Inflammatory macrophage treated with lipopolysaccharide for 4 hours (primary cell): ENCODE results near the gene FOXE1.
A peak's percentile ranks its signal among the peaks of the same experiment; 100 is the strongest.

Source experiments
- DNase-seq: peaks from one replicate; pipeline ENCODE4 v3.0.0-alpha.2; 2020

Gene FOXE1

GRCh38 chr9:97853056-97853843 lies at the start of gene FOXE1:
FOXE1 (plus strand) TSS chr9:97853226; CDS start chr9:97853915, 689 bp downstream.
- no peak for DNase-seq

GRCh38 chr9:97804059-97804365 lies 49.0 kb upstream of the FOXE1 start:
- no peak for DNase-seq

- no peak for DNase-seq
These were observed 46.3 kb upstream of the FOXE1 start for GRCh38 chr9:97806721-97807120.

GRCh38 chr9:97807681-97808080 lies 45.3 kb upstream of the FOXE1 start:
- DNase-seq: no peak

- DNase-seq: no peak
These were observed 44.6 kb upstream of the FOXE1 start for GRCh38 chr9:97808415-97808814.

GRCh38 chr9:97808972-97809371 lies 44.1 kb upstream of the FOXE1 start:
- no peak for DNase-seq

GRCh38 chr9:97809666-97810344 lies 43.2 kb upstream of the FOXE1 start:
- DNase-seq: no peak

- no peak for DNase-seq
These were observed 41.3 kb upstream of the FOXE1 start for GRCh38 chr9:97811533-97812246.

GRCh38 chr9:97812247-97812543 lies 40.8 kb upstream of the FOXE1 start:
- no peak for DNase-seq

- no peak for DNase-seq
These were observed 40.0 kb upstream of the FOXE1 start for GRCh38 chr9:97813072-97813471.

GRCh38 chr9:97819735-97820134 lies 33.3 kb upstream of the FOXE1 start:
- DNase-seq: no peak

- no peak for DNase-seq
These were observed 32.7 kb upstream of the FOXE1 start for GRCh38 chr9:97820373-97820772.

GRCh38 chr9:97830884-97831829 lies 21.9 kb upstream of the FOXE1 start:
- no peak for DNase-seq

GRCh38 chr9:97831843-97832636 lies 21.0 kb upstream of the FOXE1 start:
- peak; percentile 58 for DNase-seq

GRCh38 chr9:97840521-97840920 lies 12.5 kb upstream of the FOXE1 start:
- no peak for DNase-seq

GRCh38 chr9:97842960-97843359 lies 10.1 kb upstream of the FOXE1 start:
- DNase-seq: no peak

- no peak for DNase-seq
These were observed 7.9 kb upstream of the FOXE1 start for GRCh38 chr9:97845130-97845529.

GRCh38 chr9:97845763-97846162 lies 7.3 kb upstream of the FOXE1 start:
- DNase-seq: no peak

- DNase-seq: no peak
These were observed 6.7 kb upstream of the FOXE1 start for GRCh38 chr9:97846347-97846746.

GRCh38 chr9:97847474-97848214 lies 5.4 kb upstream of the FOXE1 start:
- no peak for DNase-seq

- no peak for DNase-seq
These were observed 4.9 kb upstream of the FOXE1 start for GRCh38 chr9:97848215-97848479.
